ENCODE results near the gene PLXNA4.

Gene PLXNA4

DNA sequence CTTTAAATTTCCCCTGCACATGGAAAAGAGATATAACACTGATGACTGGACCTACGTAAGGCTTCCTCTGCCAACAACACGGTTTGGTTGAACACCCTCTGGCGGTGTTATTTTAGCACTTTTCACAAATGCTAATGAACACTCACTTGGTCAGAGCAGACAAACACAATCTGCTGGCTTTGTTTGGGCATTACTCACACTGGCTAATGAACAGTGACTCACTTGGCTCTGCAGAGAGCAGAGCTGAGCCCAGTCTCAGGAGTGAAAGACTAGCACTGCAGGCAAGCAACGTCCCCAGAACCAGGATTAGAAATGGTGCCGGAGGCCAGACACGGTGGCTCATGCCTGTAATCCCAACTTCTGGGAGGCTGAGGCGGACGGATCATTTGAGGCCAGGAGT is 430.8 kb downstream of the PLXNA4 start:
- DNase-seq (ENCODE audit: insufficient read length) (no peak), FAIRE-seq (no peak)
- no peak for TF ChIP-seq POLR2AphosphoS5 (IDR thresholded peaks at IDR 0.05; ENCODE audit: low read depth, low read length)
- TF ChIP-seq TAF1 (IDR thresholded peaks at IDR 0.05; ENCODE audit: borderline replicate concordance, low read depth, low read length): no peak
- no peak for TF ChIP-seq POLR2A (IDR thresholded peaks at IDR 0.05; ENCODE audit: low read depth, low read length)

DNA sequence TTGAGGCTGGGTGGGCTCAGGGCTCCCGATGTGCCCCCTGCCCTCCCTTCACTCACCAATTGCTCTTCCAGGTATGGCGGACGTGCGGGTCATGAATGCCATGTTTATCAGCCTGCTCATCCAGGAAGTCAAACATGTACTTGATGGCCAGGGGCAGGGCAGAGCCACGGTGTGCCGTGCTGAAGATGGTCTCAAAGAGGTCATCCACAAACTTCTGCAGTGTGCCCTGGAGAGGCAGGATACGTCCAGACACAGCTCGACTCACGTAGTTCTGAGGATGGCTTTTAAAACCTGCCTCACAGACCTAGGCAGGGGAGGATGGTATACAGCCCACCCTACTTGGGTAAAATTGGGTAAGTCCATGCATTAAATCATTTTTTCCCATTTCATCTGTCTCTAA is 431.2 kb downstream of the PLXNA4 start:
- no peak for FAIRE-seq
- TF ChIP-seq TAF1 (IDR thresholded peaks at IDR 0.05; ENCODE audit: borderline replicate concordance, low read depth, low read length): no peak
- TF ChIP-seq POLR2AphosphoS5 (IDR thresholded peaks at IDR 0.05; ENCODE audit: low read depth, low read length): no peak
- no peak for TF ChIP-seq POLR2A (IDR thresholded peaks at IDR 0.05; ENCODE audit: low read depth, low read length)
- DNase-seq (ENCODE audit: insufficient read length): no peak

DNA sequence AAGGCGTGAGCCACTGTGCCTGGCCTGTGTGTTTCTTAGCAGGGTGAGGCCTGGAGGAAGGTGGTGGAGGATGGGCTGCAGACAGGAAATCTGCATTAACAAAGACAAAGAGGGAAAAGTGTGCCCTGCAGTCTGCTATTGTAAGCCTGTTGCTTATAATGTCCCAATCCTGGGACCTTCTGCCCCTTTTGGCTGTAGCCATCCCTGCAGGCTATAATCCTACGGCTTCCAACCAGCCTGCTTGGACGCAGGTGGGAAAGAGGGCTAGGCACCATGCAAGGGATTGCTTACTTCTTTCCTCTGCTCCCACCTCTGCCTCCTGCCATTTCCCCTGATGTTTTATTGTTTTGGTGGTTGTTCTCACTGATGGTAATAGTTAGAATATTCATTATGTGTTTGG is 434.3 kb downstream of the PLXNA4 start:
- no peak for TF ChIP-seq TAF1 (IDR thresholded peaks at IDR 0.05; ENCODE audit: borderline replicate concordance, low read depth, low read length)
- no peak for TF ChIP-seq POLR2AphosphoS5 (IDR thresholded peaks at IDR 0.05; ENCODE audit: low read depth, low read length)
- TF ChIP-seq POLR2A (IDR thresholded peaks at IDR 0.05; ENCODE audit: low read depth, low read length): no peak
- FAIRE-seq (no peak), DNase-seq (ENCODE audit: insufficient read length) (no peak)

GRCh38 chr7:132141109-132141508 is 435.2 kb downstream of the PLXNA4 start:
- no peak for DNase-seq (ENCODE audit: insufficient read length)
- TF ChIP-seq TAF1 (IDR thresholded peaks at IDR 0.05; ENCODE audit: borderline replicate concordance, low read depth, low read length) (no peak), POLR2A (IDR thresholded peaks at IDR 0.05; ENCODE audit: low read depth, low read length) (no peak), POLR2AphosphoS5 (IDR thresholded peaks at IDR 0.05; ENCODE audit: low read depth, low read length) (no peak)
- FAIRE-seq: no peak

- DNase-seq (ENCODE audit: insufficient read length) (no peak), FAIRE-seq (no peak)
- TF ChIP-seq TAF1 (IDR thresholded peaks at IDR 0.05; ENCODE audit: borderline replicate concordance, low read depth, low read length): no peak
These were observed 435.9 kb downstream of the PLXNA4 start for GRCh38 chr7:132140341-132140740.

GRCh38 chr7:132138817-132139216 is 437.5 kb downstream of the PLXNA4 start:
- no peak for DNase-seq (ENCODE audit: insufficient read length)
- no peak for FAIRE-seq
- TF ChIP-seq TAF1 (IDR thresholded peaks at IDR 0.05; ENCODE audit: borderline replicate concordance, low read depth, low read length): no peak
- TF ChIP-seq POLR2AphosphoS5 (IDR thresholded peaks at IDR 0.05; ENCODE audit: low read depth, low read length): no peak
- TF ChIP-seq POLR2A (IDR thresholded peaks at IDR 0.05; ENCODE audit: low read depth, low read length): no peak

GRCh38 chr7:132137681-132138080 is 438.6 kb downstream of the PLXNA4 start:
- TF ChIP-seq POLR2AphosphoS5 (IDR thresholded peaks at IDR 0.05; ENCODE audit: low read depth, low read length): no peak
- no peak for DNase-seq (ENCODE audit: insufficient read length)
- FAIRE-seq: no peak

GRCh38 chr7:132135746-132136385 is 440.4 kb downstream of the PLXNA4 start:
- FAIRE-seq (no peak), DNase-seq (ENCODE audit: insufficient read length) (no peak)
- TF ChIP-seq POLR2AphosphoS5 (IDR thresholded peaks at IDR 0.05; ENCODE audit: low read depth, low read length): no peak
- TF ChIP-seq TAF1 (IDR thresholded peaks at IDR 0.05; ENCODE audit: borderline replicate concordance, low read depth, low read length): no peak
- TF ChIP-seq POLR2A (IDR thresholded peaks at IDR 0.05; ENCODE audit: low read depth, low read length): no peak

GRCh38 chr7:132134814-132135445 is 441.3 kb downstream of the PLXNA4 start:
- DNase-seq (ENCODE audit: insufficient read length): no peak
- FAIRE-seq: no peak
- TF ChIP-seq TAF1 (IDR thresholded peaks at IDR 0.05; ENCODE audit: borderline replicate concordance, low read depth, low read length) (no peak), POLR2A (IDR thresholded peaks at IDR 0.05; ENCODE audit: low read depth, low read length) (no peak), POLR2AphosphoS5 (IDR thresholded peaks at IDR 0.05; ENCODE audit: low read depth, low read length) (no peak)

GRCh38 chr7:132133501-132133900 is 442.8 kb downstream of the PLXNA4 start:
- no peak for FAIRE-seq
- DNase-seq (ENCODE audit: insufficient read length): no peak
- no peak for TF ChIP-seq POLR2A (IDR thresholded peaks at IDR 0.05; ENCODE audit: low read depth, low read length)
- TF ChIP-seq POLR2AphosphoS5 (IDR thresholded peaks at IDR 0.05; ENCODE audit: low read depth, low read length): no peak
- no peak for TF ChIP-seq TAF1 (IDR thresholded peaks at IDR 0.05; ENCODE audit: borderline replicate concordance, low read depth, low read length)

DNA sequence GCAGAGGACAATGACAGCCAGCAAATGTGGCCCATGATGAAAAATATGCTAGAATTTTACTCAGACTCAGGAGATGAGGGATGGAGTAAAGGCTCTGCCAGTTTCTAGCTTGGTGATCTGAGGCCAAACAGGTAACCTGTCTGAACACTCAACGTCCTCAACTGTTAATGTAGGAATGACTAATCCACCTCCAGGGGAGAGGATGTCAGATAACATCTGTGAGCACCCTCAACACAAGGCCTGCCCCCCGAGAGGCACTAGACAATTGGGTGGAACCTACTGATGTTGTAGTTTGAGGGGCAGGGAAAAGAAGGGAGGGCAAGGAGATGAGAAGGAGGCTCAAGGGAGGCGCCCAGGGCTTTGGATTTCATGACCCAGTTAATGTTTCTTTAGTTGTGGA is 445.1 kb downstream of the PLXNA4 start:
- DNase-seq (ENCODE audit: insufficient read length) (no peak), FAIRE-seq (no peak)
- no peak for TF ChIP-seq TAF1 (IDR thresholded peaks at IDR 0.05; ENCODE audit: borderline replicate concordance, low read depth, low read length)
- TF ChIP-seq POLR2AphosphoS5 (IDR thresholded peaks at IDR 0.05; ENCODE audit: low read depth, low read length): no peak
- TF ChIP-seq POLR2A (IDR thresholded peaks at IDR 0.05; ENCODE audit: low read depth, low read length): no peak

- DNase-seq (ENCODE audit: insufficient read length) (no peak), FAIRE-seq (no peak)
These were observed 445.8 kb downstream of the PLXNA4 start for GRCh38 chr7:132130497-132130896.

More at GRCh38 chr7:132130497-132130896, 445.8 kb downstream of the PLXNA4 start:
- TF ChIP-seq POLR2AphosphoS5 (IDR thresholded peaks at IDR 0.05; ENCODE audit: low read depth, low read length) (no peak), TAF1 (IDR thresholded peaks at IDR 0.05; ENCODE audit: borderline replicate concordance, low read depth, low read length) (no peak), POLR2A (IDR thresholded peaks at IDR 0.05; ENCODE audit: low read depth, low read length) (no peak)

Measured in GM12892 (cell line).